Glutamatergic neuron (in vitro differentiated cells): ENCODE data around the gene ZBTB7C. TPM values are rescaled to one million over a fixed set of nuclear protein-coding genes. Genes with fewer than 3 reads are reported as not detected.

ENCODE experiments used
- DNase-seq: peaks from one replicate; pipeline ENCODE4 v3.0.0; 2022
- H3K27ac Mint-ChIP-seq: one replicate; pipeline ENCODE4 v1.8.0; 2020; ENCODE audit warnings: mild to moderate bottlenecking, mixed read lengths, inconsistent platforms; ENCODE audit not compliant: unreplicated experiment
- H3K27me3 Mint-ChIP-seq: one replicate; pipeline ENCODE4 v1.8.0; 2020; ENCODE audit warnings: mild to moderate bottlenecking, moderate library complexity, mixed read lengths, inconsistent platforms; ENCODE audit not compliant: unreplicated experiment
- H3K36me3 Mint-ChIP-seq: one replicate; pipeline ENCODE4 v1.8.0; 2020; ENCODE audit warnings: mild to moderate bottlenecking, mixed read lengths, inconsistent platforms; ENCODE audit not compliant: unreplicated experiment
- H3K4me1 Mint-ChIP-seq: one replicate; pipeline ENCODE4 v1.8.0; 2020; ENCODE audit warnings: mild to moderate bottlenecking, low read depth, mixed read lengths, inconsistent platforms; ENCODE audit not compliant: unreplicated experiment
- H3K4me3 Mint-ChIP-seq: one replicate; pipeline ENCODE4 v1.8.0; 2020; ENCODE audit warnings: mild to moderate bottlenecking, mixed read lengths, inconsistent platforms; ENCODE audit not compliant: unreplicated experiment
- H3K9me3 Mint-ChIP-seq: one replicate; pipeline ENCODE4 v1.8.0; 2020; ENCODE audit warnings: mild to moderate bottlenecking, moderate library complexity, mixed read lengths, inconsistent platforms; ENCODE audit not compliant: unreplicated experiment
- CTCF ChIP-seq: fragments of 200-600 bp; sonication (generic); IDR thresholded peaks from one replicate; pipeline ENCODE4 v1.5.0; 2021; ENCODE audit not compliant: partially characterized antibody, unreplicated experiment
- total RNA-seq: library from RNA; stranded (reverse); fragmentation: NEBNext Ultra II Directional; extraction: Animal tissue kit (Norgen Biotek cat#: 25700); gene quantifications from one replicate; pipeline ENCODE4 v1.2.1, GENCODE V29; 2021; ENCODE audit not compliant: unreplicated experiment

The ZBTB7C gene
- total RNA-seq, 1 donor from 2014 or later, result 10.6 TPM

- H3K27ac Mint-ChIP-seq, result no peak overlapping the region
- no peak for TF ChIP-seq CTCF
- no peak for DNase-seq
- peaks cover 4% of the 10 kb centered on the region for H3K36me3 Mint-ChIP-seq
- peaks cover 5% of the 10 kb centered on the region for H3K9me3 Mint-ChIP-seq
- H3K27me3 Mint-ChIP-seq, result peaks cover 16% of the 10 kb centered on the region
- no peak overlapping the region for H3K4me3 Mint-ChIP-seq
- peaks cover 3% of the 10 kb centered on the region for H3K4me1 Mint-ChIP-seq
Observed at GRCh38 chr18:48132797-48133655, 276.2 kb downstream of the ZBTB7C start.

GRCh38 chr18:48131042-48131441 is 278.1 kb downstream of the ZBTB7C start:
- peaks cover 3% of the 10 kb centered on the region for H3K9me3 Mint-ChIP-seq
- no peak for DNase-seq
- H3K27ac Mint-ChIP-seq, result no peak overlapping the region
- no peak for TF ChIP-seq CTCF
- H3K27me3 Mint-ChIP-seq, result peaks cover 10% of the 10 kb centered on the region
- no peak overlapping the region for H3K4me3 Mint-ChIP-seq
- no peaks in the 10 kb centered on the region for H3K4me1 Mint-ChIP-seq
- H3K36me3 Mint-ChIP-seq, result peaks cover 4% of the 10 kb centered on the region

- Mint-ChIP-seq H3K4me1 (peaks cover 7% of the 10 kb centered on the region), H3K27me3 (peaks cover 4% of the 10 kb centered on the region), H3K9me3 (peaks cover 2% of the 10 kb centered on the region), H3K36me3 (no peaks in the 10 kb centered on the region), H3K4me3 (no peak overlapping the region), H3K27ac (no peak overlapping the region)
- no peak for TF ChIP-seq CTCF
- DNase-seq, result no peak
Observed at GRCh38 chr18:48129621-48130082, 279.5 kb downstream of the ZBTB7C start.

- Mint-ChIP-seq H3K27ac (no peak overlapping the region), H3K4me1 (peaks cover 25% of the 10 kb centered on the region), H3K36me3 (no peaks in the 10 kb centered on the region), H3K27me3 (peaks cover 6% of the 10 kb centered on the region), H3K4me3 (no peak overlapping the region), H3K9me3 (peaks cover 4% of the 10 kb centered on the region)
- DNase-seq, result no peak
- TF ChIP-seq CTCF, result no peak
Observed at GRCh38 chr18:48127606-48128005, 281.6 kb downstream of the ZBTB7C start.

- Mint-ChIP-seq H3K36me3 (no peaks in the 10 kb centered on the region), H3K4me3 (no peak overlapping the region), H3K4me1 (peaks cover 38% of the 10 kb centered on the region), H3K9me3 (peaks cover 4% of the 10 kb centered on the region), H3K27me3 (peaks cover 9% of the 10 kb centered on the region), H3K27ac (no peak overlapping the region)
- DNase-seq, result no peak
- no peak for TF ChIP-seq CTCF
Observed at GRCh38 chr18:48126240-48126639, 282.9 kb downstream of the ZBTB7C start.
